NCI-H2227 treated with DMSO at 0.1 percent for 48 hours (cell line): ENCODE data around the gene B3GALT4.

Source experiments
- DNase-seq: peaks from one replicate; lab custom pipeline; 2025; lab: John Stamatoyannopoulos, UW

The B3GALT4 gene

DNA sequence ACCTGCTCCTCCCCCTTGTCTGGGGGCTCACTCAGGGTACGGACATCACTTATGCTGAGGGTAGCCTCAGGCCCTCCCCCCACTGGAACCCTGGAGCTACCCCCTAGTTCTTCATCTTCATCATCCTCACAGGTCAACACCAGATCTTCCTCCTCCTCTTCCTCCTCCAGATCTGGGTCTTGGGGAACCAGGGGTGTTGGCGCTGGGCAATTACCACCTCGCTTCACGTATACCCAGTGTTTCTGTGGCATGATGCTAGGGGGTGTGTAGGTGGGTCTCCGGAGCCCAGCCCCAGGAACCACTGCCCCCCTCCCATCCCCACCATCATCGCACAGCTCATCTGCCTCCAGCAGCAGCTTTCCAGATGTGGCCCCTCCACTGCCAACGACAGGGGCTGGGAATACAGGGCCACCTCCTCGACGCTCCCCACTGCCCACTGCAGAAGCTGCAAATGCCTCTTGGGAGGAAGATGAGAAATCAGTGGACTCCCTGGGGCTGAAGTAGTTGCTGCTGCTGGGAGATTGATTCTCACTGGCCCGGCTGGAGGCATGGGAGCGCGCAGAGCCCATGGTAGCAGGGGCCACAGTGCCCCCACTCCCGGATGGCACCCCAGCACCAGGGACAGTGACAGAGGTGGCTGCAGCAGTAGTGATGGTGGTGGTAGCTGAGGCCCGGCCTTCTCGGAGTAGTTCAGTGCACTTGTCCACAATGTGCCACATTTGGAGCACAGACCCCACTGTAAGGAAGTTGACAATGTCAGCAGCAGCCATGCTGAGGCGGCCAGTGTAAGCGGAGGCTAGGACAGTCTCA lies 39.1 kb downstream of the B3GALT4 start:
- no peak for DNase-seq

DNA sequence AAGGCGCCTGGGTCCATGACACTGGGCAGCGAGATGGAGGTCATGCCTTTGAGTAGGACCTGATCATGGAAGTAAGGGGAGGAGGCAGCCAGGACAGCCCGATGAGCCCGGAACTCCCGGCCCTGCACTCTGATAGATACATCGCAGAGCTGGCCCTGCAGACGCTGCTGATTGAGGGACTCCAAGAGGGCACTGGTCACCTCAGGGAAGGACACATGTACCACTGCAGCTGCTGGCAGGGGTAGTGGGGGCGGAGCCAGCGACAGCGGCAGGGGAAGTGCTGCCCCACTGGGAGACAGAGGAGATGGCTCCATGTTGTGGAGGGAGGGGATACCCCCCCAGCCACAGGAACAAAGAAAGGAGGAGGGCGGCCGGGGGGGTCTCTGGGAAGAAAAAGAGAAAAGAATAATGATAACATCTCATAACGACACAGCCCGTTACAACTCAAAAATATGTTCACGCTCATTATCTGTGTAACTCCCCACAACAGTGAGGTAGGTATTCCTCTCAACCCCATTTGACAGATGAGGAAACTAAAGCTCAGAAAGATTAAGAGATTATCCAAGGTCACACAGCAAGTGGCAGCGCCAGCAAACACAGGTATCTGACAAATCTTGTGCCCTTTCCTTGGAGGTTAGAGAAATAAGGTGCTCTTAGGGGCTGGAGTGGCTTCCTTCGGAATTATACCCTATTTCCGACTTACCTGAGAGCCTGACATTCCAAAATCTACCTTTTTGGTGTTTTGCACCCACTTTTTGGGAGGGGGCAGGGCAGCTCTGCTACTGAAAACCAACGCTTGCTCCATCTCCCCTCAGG lies 39.9 kb downstream of the B3GALT4 start:
- no peak for DNase-seq

DNA sequence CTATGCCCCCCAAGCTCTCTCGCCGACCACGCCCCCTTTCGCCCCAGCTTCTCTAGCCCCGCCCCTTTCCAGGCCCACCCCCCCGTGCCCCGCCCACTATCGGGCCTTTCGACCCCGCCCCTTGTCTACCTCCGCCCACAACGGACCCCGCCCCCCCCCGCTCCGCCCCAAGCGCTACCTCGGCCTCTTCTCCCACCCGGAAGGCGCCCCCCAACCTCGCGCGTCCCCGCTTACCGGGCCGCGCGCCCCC lies 40.4 kb downstream of the B3GALT4 start:
- peak; percentile 76 for DNase-seq

DNA sequence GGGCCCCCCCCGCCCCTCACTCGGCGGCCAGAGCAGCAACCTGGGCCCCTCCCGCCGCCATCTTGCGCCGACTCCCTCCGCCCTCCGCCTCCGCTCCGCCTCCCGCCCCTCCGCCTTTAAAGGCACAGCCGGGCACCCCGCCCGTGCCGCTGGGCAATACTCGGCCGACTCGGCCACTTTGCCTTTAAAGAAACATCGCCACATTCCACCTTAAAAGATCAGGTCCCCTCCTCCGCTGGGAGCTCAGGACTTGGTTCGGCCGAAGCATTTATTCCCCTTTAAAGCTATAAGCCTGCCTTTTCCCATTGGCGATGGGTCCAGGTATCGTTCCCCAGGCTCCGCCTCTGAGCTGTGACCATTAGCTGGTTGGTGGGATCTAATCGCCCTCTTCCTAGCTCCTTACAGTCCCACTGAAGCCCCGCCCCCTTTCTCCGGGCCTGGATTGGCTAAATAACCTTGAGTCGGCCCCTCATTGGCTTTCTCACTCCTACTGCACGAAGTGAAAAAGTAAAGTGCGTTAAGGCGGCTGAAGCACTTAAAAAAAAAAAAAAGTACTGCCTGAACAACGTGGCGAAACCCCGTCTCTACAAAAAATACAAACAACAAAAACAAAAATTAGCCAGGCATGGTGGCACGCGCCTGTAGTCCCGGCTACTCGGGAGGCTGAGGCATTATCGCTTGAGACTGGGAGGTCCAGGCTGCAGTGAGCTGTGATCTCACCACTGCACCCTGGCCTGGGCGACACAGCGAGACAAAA lies 40.9 kb downstream of the B3GALT4 start, which contains the start of gene ZBTB22:
TSS of gene ZBTB22 (minus strand) at position 76 of the 757 bp plus-strand sequence. CDS start 828 bp downstream, outside the sequence.
- peak; percentile 99 for DNase-seq

DNA sequence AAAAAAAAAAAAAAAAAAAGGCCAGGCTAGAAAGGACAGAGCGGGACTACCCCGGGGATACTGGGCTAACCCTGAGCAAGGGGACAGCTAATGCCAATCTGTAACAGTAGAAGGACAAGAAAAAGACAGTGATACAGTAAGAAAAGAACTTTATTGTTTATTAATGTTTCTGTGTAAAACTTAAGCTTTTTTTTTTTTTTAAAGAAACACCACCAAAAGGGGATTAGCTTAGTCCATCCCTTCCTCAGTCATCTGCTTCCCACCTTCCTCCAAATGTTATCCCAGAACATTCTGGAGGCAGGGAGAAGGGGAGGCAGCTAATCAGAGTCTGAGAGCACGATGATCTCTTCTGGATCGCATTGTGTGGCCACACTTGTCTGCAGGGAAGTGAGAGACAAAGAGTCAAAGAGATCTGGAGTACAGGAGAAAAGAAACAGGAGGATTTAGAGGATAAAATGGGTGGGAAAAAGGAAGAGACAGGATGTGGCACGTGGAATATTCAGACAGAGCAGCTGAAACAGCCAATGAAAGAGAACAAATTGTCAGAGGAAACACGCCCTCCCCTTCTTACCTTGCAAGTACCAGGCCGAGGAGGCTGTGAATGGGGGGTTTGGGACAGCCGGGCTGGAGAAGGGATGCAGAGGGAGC lies 41.6 kb downstream of the B3GALT4 start:
- no peak for DNase-seq

DNA sequence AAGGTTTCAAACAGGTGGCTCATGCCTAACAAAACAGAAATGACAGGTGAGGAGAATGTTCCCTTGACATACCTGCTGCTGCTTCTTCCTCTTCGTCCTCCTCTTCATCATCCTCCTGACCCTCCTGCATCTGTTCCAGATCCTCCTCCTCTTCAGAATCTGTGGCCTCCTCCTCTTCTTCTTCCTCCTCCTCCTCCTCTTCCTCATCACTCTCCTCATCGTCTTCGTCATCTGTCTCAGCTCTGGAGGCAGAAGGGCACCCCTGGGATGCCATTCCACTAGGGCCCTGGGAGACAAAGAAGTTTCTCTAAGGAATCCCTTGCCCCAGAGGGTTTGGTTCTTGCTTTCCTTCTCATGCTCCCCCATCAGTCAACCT lies 43.0 kb downstream of the B3GALT4 start:
- no peak for DNase-seq

DNA sequence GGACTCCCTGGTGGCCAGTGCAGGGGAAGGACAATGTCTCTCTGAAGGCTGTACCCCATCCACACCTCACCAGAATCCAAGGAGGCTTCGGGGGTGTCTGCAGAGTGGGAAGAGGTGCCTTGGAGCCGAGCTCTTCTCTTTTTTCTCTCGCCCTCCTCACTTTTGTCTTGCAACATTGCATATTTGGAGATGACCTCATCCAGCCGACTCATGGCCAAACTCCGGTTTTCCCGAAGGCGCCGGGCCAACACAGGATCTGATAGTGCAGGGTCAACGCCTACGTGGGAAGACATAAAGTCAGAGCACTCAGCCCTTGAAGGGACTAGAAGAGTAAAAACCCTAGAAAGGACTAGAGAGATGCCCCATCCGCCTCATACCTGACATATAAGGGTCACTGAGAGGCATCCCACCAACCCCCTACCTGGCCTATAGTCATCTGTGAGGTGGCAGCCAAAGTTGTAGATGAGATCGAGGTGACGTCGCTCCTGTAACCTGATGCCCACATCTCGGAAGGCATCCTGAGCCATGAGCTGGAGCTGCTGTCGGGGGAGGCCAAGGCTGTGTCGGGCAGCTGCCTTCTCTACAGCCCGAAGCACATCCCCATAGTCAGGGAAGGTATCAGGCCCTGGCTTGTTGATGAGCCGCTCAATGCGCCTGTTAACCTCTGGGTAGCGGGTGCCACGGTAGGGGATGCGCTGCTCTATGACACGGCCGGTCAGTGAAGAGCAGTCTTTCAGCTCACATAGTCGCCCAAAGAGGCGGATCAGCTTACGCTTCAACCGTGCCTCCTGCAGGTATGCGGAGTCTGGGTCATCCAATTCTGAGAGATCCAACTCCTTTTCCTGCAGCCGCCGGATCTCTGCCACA lies 43.6 kb downstream of the B3GALT4 start:
- no peak for DNase-seq

DNA sequence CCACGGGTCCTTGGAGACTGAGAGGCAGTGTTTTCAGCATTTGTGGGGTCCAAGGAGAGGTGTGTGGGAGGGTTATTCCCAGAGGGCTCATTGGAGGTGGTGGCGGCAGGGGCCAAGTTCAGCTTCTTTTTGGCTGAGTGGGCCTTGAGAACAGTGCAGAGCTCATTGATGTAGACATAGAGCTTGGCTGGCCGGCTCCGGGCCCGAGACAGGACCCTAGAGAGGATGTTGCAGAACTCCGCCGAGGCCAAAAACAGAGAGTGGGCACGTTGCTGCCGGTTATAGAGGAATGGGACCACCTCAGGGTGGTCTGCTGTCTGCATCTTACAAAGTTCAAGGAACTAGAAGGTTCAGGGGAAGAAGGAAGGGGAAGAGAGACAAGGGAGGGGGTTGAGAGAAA lies 44.3 kb downstream of the B3GALT4 start:
- DNase-seq = no peak

DNA sequence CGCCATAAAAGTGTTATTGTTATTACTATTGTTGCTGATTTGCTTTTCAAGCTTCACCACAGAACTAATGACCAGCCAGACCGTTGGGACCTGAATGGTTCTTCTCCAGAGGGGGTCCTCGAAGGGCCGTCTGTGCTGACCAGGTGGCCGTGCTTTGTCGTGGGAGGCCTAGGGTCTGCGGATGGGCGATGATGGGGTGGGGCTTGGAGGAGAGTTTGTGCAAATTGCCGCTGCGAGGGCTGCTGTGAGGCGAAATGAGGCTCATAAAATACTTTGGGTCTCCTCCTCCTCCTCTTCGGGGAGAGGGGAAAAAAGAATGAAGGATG lies 46.7 kb downstream of the B3GALT4 start:
- DNase-seq = peak; percentile 67

DNA sequence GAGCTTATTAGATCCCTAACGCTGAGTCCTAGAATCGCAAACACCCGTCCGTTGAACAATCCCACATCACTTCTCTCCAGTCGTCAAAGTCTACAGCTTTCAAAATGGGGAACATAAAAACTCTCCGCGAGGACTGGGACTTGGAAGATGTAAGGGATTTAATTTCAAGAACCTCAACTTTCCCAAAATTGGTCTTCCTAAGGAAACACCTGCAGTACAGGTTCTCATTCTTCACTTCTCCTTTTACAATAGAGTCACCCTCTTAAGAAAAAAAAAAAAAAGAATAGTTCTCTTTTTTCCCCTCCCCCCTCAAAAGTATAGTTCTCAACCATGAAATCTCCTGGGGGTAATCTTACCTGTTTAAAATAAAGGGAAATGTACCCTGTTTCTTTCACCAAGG lies 47.2 kb downstream of the B3GALT4 start:
- DNase-seq = no peak
